H1 (cell line): ENCODE data around the gene SPOCK2. TPM values are rescaled to one million over a fixed set of nuclear protein-coding genes. Genes with fewer than 3 reads are reported as not detected.

Source experiments
- CTCF ChIA-PET: fragments of 300-600 bp; sonication (Branson Sonifier 250); formaldehyde crosslinking; loops from one replicate; lab custom pipeline; 2021; ENCODE audit not compliant: partially characterized antibody; lab: Charles Lee
- POLR2A ChIA-PET: fragments of 300-600 bp; sonication (Branson Sonifier 250); formaldehyde crosslinking; loops from one replicate; lab custom pipeline; 2021; ENCODE audit warnings: inconsistent platforms; ENCODE audit not compliant: partially characterized antibody; lab: Charles Lee
- DNase-seq, 2 experiments: peaks; one replicate each; pipeline versions ENCODE4 v3.0.0 to v3.0.0-alpha.2; 2010 to 2022; ENCODE audit warnings: low spot score in 2 of 2, low read depth in 1 of 2, mixed read lengths in 1 of 2
- FAIRE-seq: peaks from 2 replicates; lab custom pipeline; 2011; peaks lifted over from hg19 to GRCh38; lab: Jason Lieb, UNC
- H2AFZ ChIP-seq: 2 replicates; pipeline ENCODE4 v1.8.1; 2012; ENCODE audit warnings: low read length, inconsistent platforms
- H2AK5ac ChIP-seq: 2 replicates; pipeline ENCODE4 v1.6.1; 2013; ENCODE audit warnings: low read depth, low read length
- H2BK120ac ChIP-seq: replicated peaks from 2 replicates; pipeline ENCODE3; 2013; ENCODE audit warnings: low read depth, low read length, inconsistent platforms
- H2BK12ac ChIP-seq: 2 replicates; pipeline ENCODE4 v1.6.1; 2013; ENCODE audit warnings: low read depth, low read length
- H2BK15ac ChIP-seq: 2 replicates; pipeline ENCODE4 v1.6.1; 2013; ENCODE audit warnings: low read length
- H2BK20ac ChIP-seq: 2 replicates; pipeline ENCODE4 v1.6.1; 2013; ENCODE audit warnings: low read length
- H2BK5ac ChIP-seq: 2 replicates; pipeline ENCODE4 v1.6.1; 2013; ENCODE audit warnings: low read depth, low read length
- H3K14ac ChIP-seq: 2 replicates; pipeline ENCODE4 v1.6.1; 2013; ENCODE audit warnings: inconsistent platforms; ENCODE audit not compliant: insufficient read length
- H3K18ac ChIP-seq: 2 replicates; pipeline ENCODE4 v1.6.1; 2013; ENCODE audit warnings: low read length; ENCODE audit errors: extremely low read depth
- H3K23ac ChIP-seq: 2 replicates; pipeline ENCODE4 v1.6.1; 2013; ENCODE audit warnings: inconsistent platforms; ENCODE audit not compliant: insufficient read length
- H3K23me2 ChIP-seq: 2 replicates; pipeline ENCODE4 v1.6.1; 2013; ENCODE audit warnings: low read depth, low read length
- H3K27ac ChIP-seq: 2 replicates; pipeline ENCODE4 v1.6.1; 2011; ENCODE audit warnings: low read depth, low read length, inconsistent platforms
- H3K27me3 ChIP-seq, 4 experiments: replicated peaks in 1 of 4; 1 replicate in 1 of 4; 2 replicates in 3 of 4; pipeline versions ENCODE4 v1.6.1 to v1.8.1; 2011 to 2013; ENCODE audit warnings: low read length in 3 of 4, mild to moderate bottlenecking in 3 of 4, inconsistent platforms in 2 of 4, mixed read lengths in 2 of 4, moderate library complexity in 1 of 4; ENCODE audit not compliant: control insufficient read depth in 3 of 4, insufficient read depth in 3 of 4; ENCODE audit errors: extremely low read depth in 1 of 4
- H3K36me3 ChIP-seq, 4 experiments: 2 replicates each; pipeline versions ENCODE4 v1.6.1 to v1.8.1; 2011 to 2013; ENCODE audit warnings: mild to moderate bottlenecking in 4 of 4, low read length in 3 of 4, moderate library complexity in 2 of 4, control low read depth in 1 of 4, inconsistent platforms in 1 of 4; ENCODE audit not compliant: insufficient read depth in 4 of 4, control insufficient read depth in 2 of 4
- H3K4ac ChIP-seq: replicated peaks from 2 replicates; pipeline ENCODE3; 2013; ENCODE audit warnings: low read length, low read depth, mixed read lengths, inconsistent platforms; ENCODE audit not compliant: insufficient read length
- H3K4me1 ChIP-seq, 4 experiments: replicated peaks in 1 of 4; 1 replicate in 1 of 4; 2 replicates in 3 of 4; pipeline versions ENCODE4 v1.6.1 to v1.8.1; 2011 to 2013; ENCODE audit warnings: low read length in 3 of 4, inconsistent platforms in 2 of 4, mixed read lengths in 1 of 4; ENCODE audit not compliant: insufficient read depth in 4 of 4, control insufficient read depth in 3 of 4
- H3K4me2 ChIP-seq, 2 experiments: 2 replicates each; pipeline versions ENCODE4 v1.6.1 to v1.8.1; 2011 to 2013; ENCODE audit warnings: low read depth in 2 of 2, low read length in 2 of 2, control low read depth in 1 of 2, inconsistent platforms in 1 of 2, mild to moderate bottlenecking in 1 of 2; ENCODE audit not compliant: insufficient read depth in 1 of 2
- H3K4me3 ChIP-seq, 4 experiments: fragments of 200-600, 300-600 bp in 1 of 4; sonication (generic), shearing (Covaris generic), sonication (Bioruptor Twin) in 1 of 4; 2 replicates each; pipeline versions ENCODE4 v1.5.1 to v1.8.1; 2011 to 2016; ENCODE audit warnings: low read length in 4 of 4, low read depth in 3 of 4, control low read depth in 2 of 4, inconsistent platforms in 2 of 4, mild to moderate bottlenecking in 2 of 4, mixed read lengths in 1 of 4, moderate library complexity in 1 of 4; ENCODE audit not compliant: insufficient read depth in 2 of 4; ENCODE audit errors: extremely low read depth in 1 of 4
- H3K56ac ChIP-seq: replicated peaks from 2 replicates; pipeline ENCODE3; 2013; ENCODE audit warnings: low read depth, mild to moderate bottlenecking, mixed read lengths, low read length, inconsistent platforms; ENCODE audit not compliant: insufficient read length
- H3K79me1 ChIP-seq: 2 replicates; pipeline ENCODE4 v1.6.1; 2013; ENCODE audit warnings: low read depth, low read length, control low read depth
- H3K79me2 ChIP-seq, 2 experiments: 2 replicates each; pipeline versions ENCODE4 v1.6.1 to v1.8.1; 2012 to 2013; ENCODE audit warnings: low read length in 2 of 2, mild to moderate bottlenecking in 2 of 2, inconsistent platforms in 1 of 2; ENCODE audit not compliant: insufficient read depth in 2 of 2, control insufficient read depth in 1 of 2
- H3K9ac ChIP-seq, 4 experiments: replicated peaks in 1 of 4; 1 replicate in 1 of 4; 2 replicates in 3 of 4; pipeline versions ENCODE4 v1.6.1 to v1.8.1; 2011 to 2013; ENCODE audit warnings: low read depth in 3 of 4, low read length in 3 of 4, control low read depth in 2 of 4, mild to moderate bottlenecking in 2 of 4, moderate library complexity in 2 of 4, inconsistent platforms in 1 of 4; ENCODE audit errors: extremely low read depth in 1 of 4
- H3K9me3 ChIP-seq, 2 experiments: 2 replicates each; pipeline versions ENCODE4 v1.6.1 to v1.8.1; 2012 to 2013; ENCODE audit warnings: mild to moderate bottlenecking in 2 of 2, moderate library complexity in 2 of 2, control low read depth in 1 of 2, inconsistent platforms in 1 of 2, low read depth in 1 of 2, low read length in 1 of 2, mixed read lengths in 1 of 2; ENCODE audit not compliant: insufficient read depth in 2 of 2
- H4K20me1 ChIP-seq, 2 experiments: replicated peaks in 1 of 2; 2 replicates each; pipeline versions ENCODE3 to v1.8.1; 2011 to 2013; ENCODE audit warnings: inconsistent platforms in 2 of 2, low read length in 2 of 2, mild to moderate bottlenecking in 1 of 2; ENCODE audit not compliant: insufficient read depth in 2 of 2, control insufficient read depth in 1 of 2
- H4K5ac ChIP-seq: 2 replicates; pipeline ENCODE4 v1.6.1; 2013; ENCODE audit warnings: low read length, low read depth, mixed read lengths, inconsistent platforms; ENCODE audit not compliant: insufficient read length
- H4K8ac ChIP-seq: 2 replicates; pipeline ENCODE4 v1.8.0; 2013; ENCODE audit warnings: mild to moderate bottlenecking, moderate library complexity, low read length, inconsistent platforms; ENCODE audit not compliant: insufficient read depth; ENCODE audit errors: extremely low read depth
- H4K91ac ChIP-seq: replicated peaks from 2 replicates; pipeline ENCODE3; 2013; ENCODE audit warnings: low read length, mixed read lengths, inconsistent platforms; ENCODE audit not compliant: insufficient read length
- CHD1 ChIP-seq: IDR thresholded peaks from 2 replicates; pipeline ENCODE4 v1.6.1; 2012; ENCODE audit warnings: low read depth, low read length, improper control_type of control experiment
- E2F6 ChIP-seq: IDR thresholded peaks from 2 replicates; pipeline ENCODE4 v1.6.1; 2012; ENCODE audit warnings: inconsistent platforms
- EGR1 ChIP-seq: IDR thresholded peaks from 2 replicates; pipeline ENCODE4 v1.6.1; 2011; ENCODE audit warnings: low read depth, low read length, borderline replicate concordance
- EZH2 ChIP-seq: fragments of 200-600 bp; sonication (generic); IDR thresholded peaks from 2 replicates; pipeline ENCODE4 v1.7.1; 2012; ENCODE audit warnings: low read depth, mild to moderate bottlenecking, moderate library complexity, low read length, inconsistent platforms; ENCODE audit not compliant: severe bottlenecking
- JUND ChIP-seq: IDR thresholded peaks from 2 replicates; pipeline ENCODE4 v1.6.1; 2011; ENCODE audit warnings: mild to moderate bottlenecking, improper control_type of control experiment, low read length
- POLR2AphosphoS5 ChIP-seq: IDR thresholded peaks from 2 replicates; pipeline ENCODE4 v1.6.1; 2011; ENCODE audit warnings: low read depth, low read length
- POU5F1 ChIP-seq: IDR thresholded peaks from 2 replicates; pipeline ENCODE4 v1.6.1; 2011; ENCODE audit warnings: low read depth, mild to moderate bottlenecking, low read length, moderate library complexity
- RAD21 ChIP-seq, 2 experiments: IDR thresholded peaks in 1 of 2; conservative IDR thresholded peaks in 1 of 2; 2 replicates each; pipeline ENCODE4 v1.6.1; 2011; ENCODE audit warnings: low read depth in 2 of 2, low read length in 2 of 2, improper control_type of control experiment in 1 of 2, inconsistent platforms in 1 of 2, mild to moderate bottlenecking in 1 of 2, moderate library complexity in 1 of 2
- RFX5 ChIP-seq: IDR thresholded peaks from 2 replicates; pipeline ENCODE4 v1.6.1; 2011; ENCODE audit warnings: low read depth, low read length, improper control_type of control experiment, borderline replicate concordance
- SAP30 ChIP-seq: fragments of 300-600 bp; sonication (generic); IDR thresholded peaks from 2 replicates; pipeline ENCODE4 v1.7.1; 2012; ENCODE audit warnings: low read length, moderate library complexity, mild to moderate bottlenecking, inconsistent platforms; ENCODE audit not compliant: insufficient read depth, insufficient replicate concordance
- SIRT6 ChIP-seq: IDR thresholded peaks from one replicate; pipeline ENCODE4 v1.7.1; 2012; ENCODE audit warnings: low read length, inconsistent platforms
- SP1 ChIP-seq: IDR thresholded peaks from 2 replicates; pipeline ENCODE4 v1.6.1; 2011; ENCODE audit warnings: low read depth, low read length
- TAF1 ChIP-seq: IDR thresholded peaks from 2 replicates; pipeline ENCODE4 v1.6.1; 2011; ENCODE audit warnings: mild to moderate bottlenecking, low read depth, low read length
- WGBS, 2 experiments: shearing (Covaris generic) in 1 of 2; methylation state at CpG; one replicate each; pipeline versions ENCODE4 v1.1.6 to v1.1.7; 2013 to 2015; ENCODE audit warnings: low lambda C conversion rate in 2 of 2, mixed read lengths in 2 of 2, inconsistent platforms in 1 of 2, low coverage in 1 of 2, missing lambda C conversion rate in 1 of 2; ENCODE audit not compliant: insufficient replicate concordance in 2 of 2, insufficient coverage in 1 of 2, insufficient read length in 1 of 2; ENCODE audit errors: extremely low coverage in 1 of 2, missing lambda C conversion rate in 1 of 2; 5-methylcytosine and 5-hydroxymethylcytosine counted together
- polyA plus RNA-seq, 7 experiments: library from polyadenylated mRNA; depleted of rRNA in 3 of 7; stranded (reverse) in 5 of 7; unstranded in 2 of 7; fragments of >200 nt in 5 of 7; fragments of 200-250 nt in 2 of 7; gene quantifications; 1 replicate in 5 of 7; 2 replicates in 1 of 7; 4 replicates in 1 of 7; pipeline versions ENCODE4 v1.2.1 to v1.2.3, GENCODE V29; 2011 to 2013; ENCODE audit warnings: missing spikeins in 2 of 7, mixed read lengths in 2 of 7
- total RNA-seq: library from RNA; stranded (reverse); fragmentation: NEBNext Ultra II Directional; extraction: Animal tissue kit (Norgen Biotek cat#: 25700); gene quantifications from 2 replicates; pipeline ENCODE4 v1.2.1, GENCODE V29; 2021

The SPOCK2 gene
- total and polyA plus RNA-seq, 2 of the 8 experiments (the other 6 are each of a cell fraction or from before 2014, with no cell fraction given), result 1.5 to 1.9 TPM

- no peak overlapping the region for H3K4me2 ChIP-seq
- H4K20me1 ChIP-seq, result no peaks in the 10 kb centered on the region
- no peak overlapping the region for H2BK20ac ChIP-seq
- H3K9me3 ChIP-seq, result no peaks in the 10 kb centered on the region
- no peak overlapping the region for H2BK5ac ChIP-seq
- H3K18ac ChIP-seq, result no peak overlapping the region
- H3K4me3 ChIP-seq, result no peak overlapping the region
- no peaks in the 10 kb centered on the region for H3K79me2 ChIP-seq
- H2AFZ ChIP-seq, result no peak overlapping the region
- H2BK120ac ChIP-seq, result no peak overlapping the region
- no peak overlapping the region for H4K5ac ChIP-seq
- no peak overlapping the region for H3K27ac ChIP-seq
- ChIA-PET POLR2A (interaction anchor here (1.4 kb wide), 1 partner anchor 25 kb away, joined by 3 read pairs; no protein-coding TSS in a partner anchor), CTCF (interaction anchor here (1.0 to 1.8 kb wide), 10 partner anchors 10 to 129 kb away, joined by 3 to 6 read pairs (median 4); no protein-coding TSS in a partner anchor)
- no peak overlapping the region for H2AK5ac ChIP-seq
- 84% methylated on average over 5 of the region's 5 CpGs; no CpG with 5 or more reads in 1 of the 2 experiments for WGBS, 2 experiments
- H3K4ac ChIP-seq, result no peak overlapping the region
- H2BK12ac ChIP-seq, result no peak overlapping the region
- no peaks in the 10 kb centered on the region for H3K36me3 ChIP-seq
- FAIRE-seq (no peak), DNase-seq (no peak)
- no peak overlapping the region for H4K8ac ChIP-seq
- H3K9ac ChIP-seq, result no peak overlapping the region
- no peak overlapping the region for H2BK15ac ChIP-seq
- no peaks in the 10 kb centered on the region for H3K79me1 ChIP-seq
- no peaks in the 10 kb centered on the region; a peak in 1 of 7 replicates for H3K4me1 ChIP-seq
- H3K23ac ChIP-seq, result no peak overlapping the region
- H3K23me2 ChIP-seq, result no peaks in the 10 kb centered on the region
- H4K91ac ChIP-seq, result no peak overlapping the region
- no peaks in the 10 kb centered on the region for H3K27me3 ChIP-seq
- H3K56ac ChIP-seq, result no peak overlapping the region
- TF ChIP-seq EGR1 (no peak), RAD21 (IDR thresholded peaks at IDR 0.05 in 1 of 2, conservative IDR thresholded peaks at IDR 0.05 in 1 of 2; ENCODE audit: low read depth in 2 of 2, low read length in 2 of 2) (no peak), SAP30 (no peak), RFX5 (no peak), SP1 (no peak), EZH2 (no peak), E2F6 (no peak), JUND (no peak), TAF1 (no peak), CHD1 (no peak), POU5F1 (no peak), POLR2AphosphoS5 (no peak), SIRT6 (no peak)
- TF ChIP-seq, all 59 proteins: peak for 0
- H3K14ac ChIP-seq, result no peak overlapping the region
Measured at GRCh38 chr10:72025832-72026231, 62.5 kb downstream of the SPOCK2 start.
